ENCODE measurements around the gene WDFY3.

Gene WDFY3

DNA sequence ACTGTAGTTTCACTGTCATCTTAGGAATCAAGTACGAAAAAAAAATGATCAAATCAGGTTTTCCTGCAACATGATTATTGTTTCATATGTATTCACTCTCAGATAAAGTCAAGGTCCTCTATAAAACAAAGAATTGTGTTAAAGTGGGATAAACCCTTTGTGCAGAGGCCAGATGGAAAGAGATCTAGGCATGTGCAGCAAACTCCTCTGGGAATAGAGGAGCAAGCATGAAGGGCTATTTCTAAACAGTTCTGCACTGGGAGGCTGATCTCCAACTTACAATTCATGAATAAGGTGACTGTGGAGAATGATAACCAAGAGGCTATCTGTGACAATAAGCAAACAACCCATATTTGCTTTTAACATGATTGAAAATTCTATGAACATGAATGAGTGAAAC lies 2.4 kb upstream of the WDFY3 start:
- Histone ChIP-seq H3K36me3 (ENCODE audit: insufficient read depth, low read length) (no peaks in the 10 kb centered on the region), H3K9ac (ENCODE audit: low read length) (no peak overlapping the region), H3K4me2 (ENCODE audit: low read length) (no peak overlapping the region), H2AFZ (ENCODE audit: low read length) (no peak overlapping the region), H3K4me3 (ENCODE audit: low read depth, low read length, poor library complexity, severe bottlenecking) (no peak overlapping the region), H3K9me2 (ENCODE audit: low read depth, low read length) (no peaks in the 10 kb centered on the region), H3F3A (ENCODE audit: insufficient read depth, low read length) (no peaks in the 10 kb centered on the region), H3K27me3 (ENCODE audit: insufficient read depth, low read length) (no peaks in the 10 kb centered on the region), H4K20me1 (ENCODE audit: insufficient read depth, low read length) (no peaks in the 10 kb centered on the region), H3K4me1 (ENCODE audit: insufficient read depth, low read length, severe bottlenecking) (no peaks in the 10 kb centered on the region), H3K79me2 (ENCODE audit: insufficient read depth, low read length) (no peaks in the 10 kb centered on the region), H3K27ac (ENCODE audit: low read depth, low read length, poor library complexity, severe bottlenecking) (no peak overlapping the region), H3K9me3 (ENCODE audit: low read length) (no peaks in the 10 kb centered on the region)
- TF ChIP-seq, protein P1, sequence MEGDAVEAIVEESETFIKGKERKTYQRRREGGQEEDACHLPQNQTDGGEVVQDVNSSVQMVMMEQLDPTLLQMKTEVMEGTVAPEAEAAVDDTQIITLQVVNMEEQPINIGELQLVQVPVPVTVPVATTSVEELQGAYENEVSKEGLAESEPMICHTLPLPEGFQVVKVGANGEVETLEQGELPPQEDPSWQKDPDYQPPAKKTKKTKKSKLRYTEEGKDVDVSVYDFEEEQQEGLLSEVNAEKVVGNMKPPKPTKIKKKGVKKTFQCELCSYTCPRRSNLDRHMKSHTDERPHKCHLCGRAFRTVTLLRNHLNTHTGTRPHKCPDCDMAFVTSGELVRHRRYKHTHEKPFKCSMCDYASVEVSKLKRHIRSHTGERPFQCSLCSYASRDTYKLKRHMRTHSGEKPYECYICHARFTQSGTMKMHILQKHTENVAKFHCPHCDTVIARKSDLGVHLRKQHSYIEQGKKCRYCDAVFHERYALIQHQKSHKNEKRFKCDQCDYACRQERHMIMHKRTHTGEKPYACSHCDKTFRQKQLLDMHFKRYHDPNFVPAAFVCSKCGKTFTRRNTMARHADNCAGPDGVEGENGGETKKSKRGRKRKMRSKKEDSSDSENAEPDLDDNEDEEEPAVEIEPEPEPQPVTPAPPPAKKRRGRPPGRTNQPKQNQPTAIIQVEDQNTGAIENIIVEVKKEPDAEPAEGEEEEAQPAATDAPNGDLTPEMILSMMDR (IDR thresholded peaks at IDR 0.05; ENCODE audit: low read length), result no peak

DNA sequence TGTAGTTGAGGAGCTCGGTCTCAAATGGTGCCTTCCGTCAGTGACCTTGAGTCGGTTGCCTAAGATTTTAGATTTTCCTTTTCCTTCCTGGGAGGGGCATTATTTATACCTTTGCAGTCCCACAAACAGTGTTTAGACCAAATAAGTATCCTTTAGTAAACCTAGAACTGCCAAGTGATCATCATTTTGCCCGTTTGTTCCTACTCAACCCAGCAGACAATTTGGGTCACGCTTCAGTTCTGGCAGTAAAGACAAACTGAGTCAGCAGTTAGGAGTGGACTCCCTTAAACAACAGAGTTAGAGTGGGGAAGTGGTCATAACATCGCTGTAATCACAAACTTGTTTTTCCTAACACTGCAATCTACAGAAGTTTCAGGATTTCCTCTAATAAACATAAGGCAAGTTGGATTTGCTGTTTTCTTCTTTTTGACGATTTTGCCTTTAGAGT lies 777 bp upstream of the WDFY3 start:
- H3K36me3 ChIP-seq (ENCODE audit: insufficient read depth, low read length), result no peaks in the 10 kb centered on the region
- H3K79me2 ChIP-seq (ENCODE audit: insufficient read depth, low read length), result no peaks in the 10 kb centered on the region
- no peaks in the 10 kb centered on the region for H3F3A ChIP-seq (ENCODE audit: insufficient read depth, low read length)
- H3K9me3 ChIP-seq (ENCODE audit: low read length), result no peaks in the 10 kb centered on the region
- no peak overlapping the region for H3K4me2 ChIP-seq (ENCODE audit: low read length)
- H4K20me1 ChIP-seq (ENCODE audit: insufficient read depth, low read length), result no peaks in the 10 kb centered on the region
- no peak overlapping the region for H2AFZ ChIP-seq (ENCODE audit: low read length)
- H3K9ac ChIP-seq (ENCODE audit: low read length), result no peak overlapping the region
- H3K27me3 ChIP-seq (ENCODE audit: insufficient read depth, low read length), result no peaks in the 10 kb centered on the region
- H3K9me2 ChIP-seq (ENCODE audit: low read depth, low read length), result no peaks in the 10 kb centered on the region
- no peak overlapping the region for H3K27ac ChIP-seq (ENCODE audit: low read depth, low read length, poor library complexity, severe bottlenecking)
- no peak overlapping the region for H3K4me3 ChIP-seq (ENCODE audit: low read depth, low read length, poor library complexity, severe bottlenecking)
- TF ChIP-seq EZH2 (IDR thresholded peaks at IDR 0.05; ENCODE audit: borderline replicate concordance, low read length), result no peak
- TF ChIP-seq, protein P1 (IDR thresholded peaks at IDR 0.05; ENCODE audit: low read length), result no peak
- no peaks in the 10 kb centered on the region for H3K4me1 ChIP-seq (ENCODE audit: insufficient read depth, low read length, severe bottlenecking)

DNA sequence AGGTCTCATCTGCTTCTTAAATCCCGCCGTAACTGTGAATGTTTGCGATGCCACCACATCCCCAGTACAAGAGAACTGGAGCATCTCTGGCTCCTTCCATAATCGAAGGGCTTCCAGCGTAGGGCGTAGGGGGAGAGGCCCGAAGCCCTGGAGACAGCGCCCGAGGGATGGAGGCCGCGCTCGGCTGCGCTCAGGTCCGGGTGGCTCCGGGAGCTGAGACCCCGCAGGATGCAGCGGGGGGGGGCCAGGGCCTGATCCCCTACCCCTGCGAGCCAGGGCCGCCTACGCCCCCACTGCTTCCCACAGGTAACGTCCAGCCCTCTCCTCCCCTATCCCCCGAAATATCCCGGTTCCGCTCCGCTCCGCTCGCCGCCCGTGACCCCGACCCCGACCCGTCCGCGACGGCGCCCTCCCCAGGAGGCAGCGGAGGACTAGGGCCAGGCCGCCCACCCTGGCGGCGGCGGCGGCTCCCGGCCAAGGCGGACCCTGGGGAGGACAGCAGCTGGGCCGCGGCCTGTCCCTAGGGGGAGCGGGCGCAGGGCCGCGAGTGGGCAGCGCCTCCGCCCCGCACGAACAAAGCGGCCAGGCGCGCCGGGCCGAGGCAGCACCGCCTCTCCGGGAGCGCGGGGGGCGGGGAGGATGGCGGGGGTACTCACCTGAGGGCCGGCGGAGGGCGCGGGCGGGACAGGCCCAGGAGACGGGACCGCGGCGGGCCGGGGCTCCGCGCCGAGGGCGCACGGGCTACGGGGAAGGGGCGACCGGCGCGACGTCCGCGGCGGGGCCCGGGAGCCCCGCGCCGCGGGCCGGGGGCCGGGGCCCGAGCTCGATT lies 723 bp downstream of the WDFY3 start:
- H3K79me2 ChIP-seq (ENCODE audit: insufficient read depth, low read length), result no peaks in the 10 kb centered on the region
- no peaks in the 10 kb centered on the region for H4K20me1 ChIP-seq (ENCODE audit: insufficient read depth, low read length)
- no peaks in the 10 kb centered on the region for H3K4me1 ChIP-seq (ENCODE audit: insufficient read depth, low read length, severe bottlenecking)
- H3K9me3 ChIP-seq (ENCODE audit: low read length), result no peaks in the 10 kb centered on the region
- TF ChIP-seq, protein P1 (IDR thresholded peaks at IDR 0.05; ENCODE audit: low read length), result no peak
- TF ChIP-seq EZH2 (IDR thresholded peaks at IDR 0.05; ENCODE audit: borderline replicate concordance, low read length), result no peak
- no peak overlapping the region for H3K4me2 ChIP-seq (ENCODE audit: low read length)
- no peaks in the 10 kb centered on the region for H3K36me3 ChIP-seq (ENCODE audit: insufficient read depth, low read length)
- H3K4me3 ChIP-seq (ENCODE audit: low read depth, low read length, poor library complexity, severe bottlenecking), result no peak overlapping the region
- no peak overlapping the region for H2AFZ ChIP-seq (ENCODE audit: low read length)
- no peak overlapping the region for H3K9ac ChIP-seq (ENCODE audit: low read length)
- H3K27me3 ChIP-seq (ENCODE audit: insufficient read depth, low read length), result no peaks in the 10 kb centered on the region
- H3K9me2 ChIP-seq (ENCODE audit: low read depth, low read length), result no peaks in the 10 kb centered on the region
- H3F3A ChIP-seq (ENCODE audit: insufficient read depth, low read length), result no peaks in the 10 kb centered on the region
- H3K27ac ChIP-seq (ENCODE audit: low read depth, low read length, poor library complexity, severe bottlenecking), result no peak overlapping the region
